Nephron progenitor cell (in vitro differentiated cells): ENCODE data around the gene GRAMD2A.

Experiments
- DNase-seq: peaks from one replicate; pipeline ENCODE4 v3.0.0; 2021
- H3K27ac Mint-ChIP-seq: 2 replicates; pipeline ENCODE4 v1.8.0; 2021; ENCODE audit warnings: mild to moderate bottlenecking, moderate library complexity, mixed read lengths
- H3K27me3 Mint-ChIP-seq: 2 replicates; pipeline ENCODE4 v1.8.0; 2021; ENCODE audit warnings: mild to moderate bottlenecking, low read depth, mixed read lengths; ENCODE audit not compliant: poor library complexity
- H3K36me3 Mint-ChIP-seq: 2 replicates; pipeline ENCODE4 v1.8.0; 2021; ENCODE audit warnings: low read depth, mixed read lengths
- H3K4me1 Mint-ChIP-seq: 2 replicates; pipeline ENCODE4 v1.8.0; 2021; ENCODE audit warnings: mixed read lengths
- H3K4me3 Mint-ChIP-seq: 2 replicates; pipeline ENCODE4 v1.8.0; 2021; ENCODE audit warnings: mild to moderate bottlenecking, moderate library complexity, mixed read lengths
- H3K9me3 Mint-ChIP-seq: 2 replicates; pipeline ENCODE4 v1.8.0; 2021; ENCODE audit warnings: mild to moderate bottlenecking, moderate library complexity, mixed read lengths
- CTCF ChIP-seq: fragments of 200-600 bp; sonication (generic); IDR thresholded peaks from 2 replicates; pipeline ENCODE4 v1.5.0; 2021; ENCODE audit warnings: antibody characterized with exemption

Gene GRAMD2A

GRCh38 chr15:72207558-72208085, 10.0 kb upstream of the GRAMD2A start:
- no peaks in the 10 kb centered on the region for H3K9me3 Mint-ChIP-seq
- no peak for TF ChIP-seq CTCF
- no peaks in the 10 kb centered on the region for H3K4me1 Mint-ChIP-seq
- H3K27ac Mint-ChIP-seq: no peak overlapping the region
- no peaks in the 10 kb centered on the region for H3K27me3 Mint-ChIP-seq
- no peak overlapping the region for H3K4me3 Mint-ChIP-seq
- H3K36me3 Mint-ChIP-seq: peaks cover 94% of the 10 kb centered on the region
- DNase-seq: no peak

- Mint-ChIP-seq H3K36me3 (peaks cover 89% of the 10 kb centered on the region), H3K9me3 (no peaks in the 10 kb centered on the region), H3K27me3 (no peaks in the 10 kb centered on the region), H3K4me3 (no peak overlapping the region), H3K4me1 (no peaks in the 10 kb centered on the region), H3K27ac (no peak overlapping the region)
- no peak for DNase-seq
- no peak for TF ChIP-seq CTCF
Measured at GRCh38 chr15:72206677-72207000, 9.1 kb upstream of the GRAMD2A start.

DNA sequence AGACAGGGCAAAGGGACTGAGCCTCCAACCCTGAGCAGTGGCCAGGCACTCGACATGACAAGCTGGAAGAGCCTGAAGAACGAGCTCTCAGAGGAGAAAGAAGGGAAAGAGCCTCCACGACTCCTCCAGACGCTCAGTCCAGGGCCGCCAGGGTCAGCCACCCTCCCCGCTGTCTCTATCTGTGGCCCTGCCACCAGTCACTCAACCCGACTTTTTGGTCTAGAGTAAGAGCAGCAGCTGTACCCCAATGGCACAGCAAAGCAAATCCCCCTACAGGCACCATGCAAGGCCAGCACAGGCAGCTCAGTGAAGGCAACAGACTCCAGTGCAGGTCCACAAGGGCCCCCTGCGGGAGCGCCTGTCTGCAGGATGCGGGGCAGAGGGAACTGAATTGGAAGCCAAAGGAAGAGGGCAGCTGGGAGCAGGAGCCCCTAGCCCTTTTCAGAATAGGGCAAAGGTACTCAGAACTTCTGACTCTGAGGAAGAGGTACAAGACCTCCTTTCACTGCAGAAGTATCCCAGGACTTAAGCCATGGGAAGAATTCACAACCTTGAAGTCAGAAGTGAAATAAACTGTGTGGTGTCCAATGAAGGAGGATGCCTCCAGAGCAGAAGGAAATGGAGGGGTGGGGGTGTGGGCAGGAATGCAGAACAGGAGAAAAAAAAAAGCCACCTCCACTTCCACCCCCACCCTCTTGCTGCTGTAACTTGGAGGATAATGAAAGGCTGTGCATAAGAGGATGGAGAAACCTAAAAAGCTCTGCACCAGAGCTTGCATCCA, 8.5 kb upstream of the GRAMD2A start:
- Mint-ChIP-seq H3K4me3 (no peak overlapping the region), H3K27ac (peak overlapping the region; percentile 61), H3K27me3 (no peaks in the 10 kb centered on the region), H3K9me3 (no peaks in the 10 kb centered on the region), H3K4me1 (no peaks in the 10 kb centered on the region), H3K36me3 (peaks cover 84% of the 10 kb centered on the region)
- no peak for TF ChIP-seq CTCF
- no peak for DNase-seq

- no peak for DNase-seq
- peak overlapping the region; percentile 61 for H3K27ac Mint-ChIP-seq
- H3K4me1 Mint-ChIP-seq: no peaks in the 10 kb centered on the region
- peaks cover 86% of the 10 kb centered on the region for H3K36me3 Mint-ChIP-seq
- H3K9me3 Mint-ChIP-seq: no peaks in the 10 kb centered on the region
- TF ChIP-seq CTCF: no peak
- H3K27me3 Mint-ChIP-seq: peaks cover 3% of the 10 kb centered on the region
- no peak overlapping the region for H3K4me3 Mint-ChIP-seq
Measured at GRCh38 chr15:72205273-72205672, 7.7 kb upstream of the GRAMD2A start.

DNA sequence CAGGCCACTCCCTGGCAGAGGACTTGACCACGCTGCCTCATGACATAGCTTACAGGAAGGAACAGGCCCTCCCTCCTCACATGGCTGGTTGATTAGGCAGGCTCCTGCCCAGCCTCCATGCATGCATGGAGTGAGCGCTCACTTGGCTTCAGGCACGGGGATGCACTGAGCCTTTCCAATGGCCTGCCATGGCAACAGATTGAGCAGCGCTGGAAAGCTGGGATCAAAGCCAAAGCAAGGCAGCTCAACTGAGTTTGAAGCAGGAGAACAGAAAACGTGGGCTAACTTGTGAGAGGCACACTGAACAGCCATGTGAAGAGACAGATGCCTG, 5.9 kb upstream of the GRAMD2A start:
- Mint-ChIP-seq H3K4me3 (no peak overlapping the region), H3K27me3 (peaks cover 14% of the 10 kb centered on the region), H3K27ac (peak overlapping the region; percentile 84), H3K36me3 (peaks cover 89% of the 10 kb centered on the region), H3K9me3 (no peaks in the 10 kb centered on the region), H3K4me1 (no peaks in the 10 kb centered on the region)
- no peak for TF ChIP-seq CTCF
- DNase-seq: no peak
